ENCODE data around the gene PCNX1.

DNA sequence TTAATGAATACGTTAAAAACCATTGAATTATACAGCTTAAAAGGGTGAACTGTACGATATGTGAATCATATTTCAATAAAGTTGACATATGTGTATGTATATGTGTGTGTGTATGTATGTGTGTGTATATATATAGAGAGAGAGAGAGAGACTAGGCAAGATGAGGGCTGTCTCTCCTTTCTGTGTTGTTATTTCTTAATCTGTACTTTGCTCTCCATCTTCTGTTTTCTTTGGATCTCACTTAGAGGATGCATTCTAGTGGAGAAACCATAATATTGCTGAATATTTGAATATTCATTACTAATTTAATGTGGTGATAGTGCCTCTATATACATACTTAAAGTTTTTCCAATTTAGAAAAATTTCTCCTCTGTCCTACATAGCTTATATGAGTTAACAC, 50.5 kb downstream of the PCNX1 start:
- no peak for TF ChIP-seq MAFK (IDR thresholded peaks at IDR 0.05; ENCODE audit: low read depth, low read length)
- no peak for TF ChIP-seq MAZ (IDR thresholded peaks at IDR 0.05; ENCODE audit: borderline replicate concordance, low read depth, low read length)
- TF ChIP-seq, protein P1, sequence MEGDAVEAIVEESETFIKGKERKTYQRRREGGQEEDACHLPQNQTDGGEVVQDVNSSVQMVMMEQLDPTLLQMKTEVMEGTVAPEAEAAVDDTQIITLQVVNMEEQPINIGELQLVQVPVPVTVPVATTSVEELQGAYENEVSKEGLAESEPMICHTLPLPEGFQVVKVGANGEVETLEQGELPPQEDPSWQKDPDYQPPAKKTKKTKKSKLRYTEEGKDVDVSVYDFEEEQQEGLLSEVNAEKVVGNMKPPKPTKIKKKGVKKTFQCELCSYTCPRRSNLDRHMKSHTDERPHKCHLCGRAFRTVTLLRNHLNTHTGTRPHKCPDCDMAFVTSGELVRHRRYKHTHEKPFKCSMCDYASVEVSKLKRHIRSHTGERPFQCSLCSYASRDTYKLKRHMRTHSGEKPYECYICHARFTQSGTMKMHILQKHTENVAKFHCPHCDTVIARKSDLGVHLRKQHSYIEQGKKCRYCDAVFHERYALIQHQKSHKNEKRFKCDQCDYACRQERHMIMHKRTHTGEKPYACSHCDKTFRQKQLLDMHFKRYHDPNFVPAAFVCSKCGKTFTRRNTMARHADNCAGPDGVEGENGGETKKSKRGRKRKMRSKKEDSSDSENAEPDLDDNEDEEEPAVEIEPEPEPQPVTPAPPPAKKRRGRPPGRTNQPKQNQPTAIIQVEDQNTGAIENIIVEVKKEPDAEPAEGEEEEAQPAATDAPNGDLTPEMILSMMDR (conservative IDR thresholded peaks at IDR 0.05; ENCODE audit: low read depth, low read length) = no peak
- no peak for TF ChIP-seq CHD1 (IDR thresholded peaks at IDR 0.05; ENCODE audit: low read depth, low read length)
- TF ChIP-seq CEBPB (IDR thresholded peaks at IDR 0.05; ENCODE audit: low read depth, low read length) = no peak
- TF ChIP-seq POLR2A (IDR thresholded peaks at IDR 0.05; ENCODE audit: low read depth, low read length) = no peak
- TF ChIP-seq RAD21 (IDR thresholded peaks at IDR 0.05; ENCODE audit: low read length) = no peak
- no peak for TF ChIP-seq RCOR1 (IDR thresholded peaks at IDR 0.05; ENCODE audit: insufficient replicate concordance, low read length)
- TF ChIP-seq SMC3 (IDR thresholded peaks at IDR 0.05; ENCODE audit: low read depth, low read length) = no peak
- no peak for TF ChIP-seq RFX5 (IDR thresholded peaks at IDR 0.05; ENCODE audit: low read depth, low read length)
- no peak for TF ChIP-seq MXI1 (IDR thresholded peaks at IDR 0.05; ENCODE audit: borderline replicate concordance, low read depth, low read length)
- TF ChIP-seq BHLHE40 (IDR thresholded peaks at IDR 0.05; ENCODE audit: low read depth, low read length) = no peak
- TF ChIP-seq, protein P2, sequence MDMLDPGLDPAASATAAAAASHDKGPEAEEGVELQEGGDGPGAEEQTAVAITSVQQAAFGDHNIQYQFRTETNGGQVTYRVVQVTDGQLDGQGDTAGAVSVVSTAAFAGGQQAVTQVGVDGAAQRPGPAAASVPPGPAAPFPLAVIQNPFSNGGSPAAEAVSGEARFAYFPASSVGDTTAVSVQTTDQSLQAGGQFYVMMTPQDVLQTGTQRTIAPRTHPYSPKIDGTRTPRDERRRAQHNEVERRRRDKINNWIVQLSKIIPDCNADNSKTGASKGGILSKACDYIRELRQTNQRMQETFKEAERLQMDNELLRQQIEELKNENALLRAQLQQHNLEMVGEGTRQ (IDR thresholded peaks at IDR 0.05; ENCODE audit: low read depth, low read length) = no peak
